ENCODE data around the gene AKT3. TPM values are rescaled to one million over a fixed set of nuclear protein-coding genes. Genes with fewer than 3 reads are reported as not detected.
A peak's percentile ranks its signal among the peaks of the same experiment; 100 is the strongest.

AKT3 gene
- total RNA-seq, 4 donors from 2014 or later: 3.8 to 31.7 (median 8.6) TPM

DNA sequence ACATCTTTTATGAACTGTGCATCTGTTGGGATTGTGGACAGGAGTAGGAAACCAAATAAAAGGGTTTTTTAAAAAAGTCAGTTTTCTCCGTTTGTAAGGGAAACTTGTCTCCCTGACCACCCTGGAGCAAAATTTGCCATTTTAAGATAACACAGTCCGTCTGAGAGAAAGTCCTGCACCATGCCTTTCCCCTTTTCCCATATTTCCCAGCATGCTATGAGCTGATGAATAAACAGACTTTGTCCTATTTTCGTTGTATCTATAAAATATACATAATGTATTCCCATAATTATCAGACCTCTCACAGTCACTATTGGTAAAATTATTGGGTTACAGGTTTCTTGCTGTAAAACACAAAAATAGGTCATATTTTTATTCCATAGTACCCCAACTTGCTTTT is 1.7 kb upstream of the AKT3 start:
- no peak overlapping the region for H3K27ac ChIP-seq
- no peaks in the 10 kb centered on the region for H3K36me3 ChIP-seq
- H3K4me1 ChIP-seq: peaks cover 24% of the 10 kb centered on the region
- TF ChIP-seq POLR2AphosphoS5 (IDR thresholded peaks at IDR 0.05) (no peak), POLR2A (IDR thresholded peaks at IDR 0.05) (no peak), EP300 (IDR thresholded peaks at IDR 0.05) (no peak)
- TF ChIP-seq, protein P1, sequence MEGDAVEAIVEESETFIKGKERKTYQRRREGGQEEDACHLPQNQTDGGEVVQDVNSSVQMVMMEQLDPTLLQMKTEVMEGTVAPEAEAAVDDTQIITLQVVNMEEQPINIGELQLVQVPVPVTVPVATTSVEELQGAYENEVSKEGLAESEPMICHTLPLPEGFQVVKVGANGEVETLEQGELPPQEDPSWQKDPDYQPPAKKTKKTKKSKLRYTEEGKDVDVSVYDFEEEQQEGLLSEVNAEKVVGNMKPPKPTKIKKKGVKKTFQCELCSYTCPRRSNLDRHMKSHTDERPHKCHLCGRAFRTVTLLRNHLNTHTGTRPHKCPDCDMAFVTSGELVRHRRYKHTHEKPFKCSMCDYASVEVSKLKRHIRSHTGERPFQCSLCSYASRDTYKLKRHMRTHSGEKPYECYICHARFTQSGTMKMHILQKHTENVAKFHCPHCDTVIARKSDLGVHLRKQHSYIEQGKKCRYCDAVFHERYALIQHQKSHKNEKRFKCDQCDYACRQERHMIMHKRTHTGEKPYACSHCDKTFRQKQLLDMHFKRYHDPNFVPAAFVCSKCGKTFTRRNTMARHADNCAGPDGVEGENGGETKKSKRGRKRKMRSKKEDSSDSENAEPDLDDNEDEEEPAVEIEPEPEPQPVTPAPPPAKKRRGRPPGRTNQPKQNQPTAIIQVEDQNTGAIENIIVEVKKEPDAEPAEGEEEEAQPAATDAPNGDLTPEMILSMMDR (IDR thresholded peaks at IDR 0.05): no peak
- H3K4me3 ChIP-seq: no peak overlapping the region
- WGBS: 30% methylated on average over 3 of the region's 3 CpGs
- H3K27me3 ChIP-seq: peaks cover 25% of the 10 kb centered on the region
- DNase-seq (ENCODE audit: low spot score in 2 of 2): no peak
- H3K9me3 ChIP-seq: no peaks in the 10 kb centered on the region

DNA sequence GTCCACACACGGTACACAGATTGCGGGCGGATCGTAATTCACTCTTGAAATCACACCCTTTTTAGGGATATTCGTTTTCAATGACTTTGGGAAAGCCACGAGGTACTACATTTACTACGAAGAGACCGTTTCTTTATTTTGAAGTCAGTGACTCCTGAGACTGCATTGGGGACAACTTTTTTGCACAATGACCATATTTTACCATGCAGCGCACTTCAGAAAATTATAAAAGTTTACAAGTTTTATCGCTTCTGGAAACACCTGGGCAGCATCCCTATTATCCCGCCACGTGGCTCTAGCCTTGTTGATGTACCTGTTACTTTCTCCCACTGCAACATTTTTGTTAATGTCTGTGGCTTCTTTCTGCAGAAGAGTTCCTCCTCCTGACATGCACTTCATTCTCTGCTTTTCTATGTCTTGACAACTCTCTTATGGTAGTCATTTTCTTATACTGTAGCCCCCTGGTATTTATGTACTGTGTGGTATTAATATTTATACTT is 1.3 kb upstream of the AKT3 start:
- 6% methylated on average over 12 of the region's 12 CpGs for WGBS
- TF ChIP-seq POLR2AphosphoS5 (IDR thresholded peaks at IDR 0.05): no peak
- no peak for TF ChIP-seq EP300 (IDR thresholded peaks at IDR 0.05)
- TF ChIP-seq, protein P1 (IDR thresholded peaks at IDR 0.05): no peak
- no peak for TF ChIP-seq POLR2A (IDR thresholded peaks at IDR 0.05)
- Histone ChIP-seq H3K27ac (peak overlapping the region; percentile 98), H3K4me1 (peaks cover 24% of the 10 kb centered on the region), H3K36me3 (no peaks in the 10 kb centered on the region), H3K4me3 (peak overlapping the region; percentile 92), H3K27me3 (peaks cover 23% of the 10 kb centered on the region), H3K9me3 (no peaks in the 10 kb centered on the region)
- no peak for DNase-seq (ENCODE audit: low spot score in 2 of 2)

DNA sequence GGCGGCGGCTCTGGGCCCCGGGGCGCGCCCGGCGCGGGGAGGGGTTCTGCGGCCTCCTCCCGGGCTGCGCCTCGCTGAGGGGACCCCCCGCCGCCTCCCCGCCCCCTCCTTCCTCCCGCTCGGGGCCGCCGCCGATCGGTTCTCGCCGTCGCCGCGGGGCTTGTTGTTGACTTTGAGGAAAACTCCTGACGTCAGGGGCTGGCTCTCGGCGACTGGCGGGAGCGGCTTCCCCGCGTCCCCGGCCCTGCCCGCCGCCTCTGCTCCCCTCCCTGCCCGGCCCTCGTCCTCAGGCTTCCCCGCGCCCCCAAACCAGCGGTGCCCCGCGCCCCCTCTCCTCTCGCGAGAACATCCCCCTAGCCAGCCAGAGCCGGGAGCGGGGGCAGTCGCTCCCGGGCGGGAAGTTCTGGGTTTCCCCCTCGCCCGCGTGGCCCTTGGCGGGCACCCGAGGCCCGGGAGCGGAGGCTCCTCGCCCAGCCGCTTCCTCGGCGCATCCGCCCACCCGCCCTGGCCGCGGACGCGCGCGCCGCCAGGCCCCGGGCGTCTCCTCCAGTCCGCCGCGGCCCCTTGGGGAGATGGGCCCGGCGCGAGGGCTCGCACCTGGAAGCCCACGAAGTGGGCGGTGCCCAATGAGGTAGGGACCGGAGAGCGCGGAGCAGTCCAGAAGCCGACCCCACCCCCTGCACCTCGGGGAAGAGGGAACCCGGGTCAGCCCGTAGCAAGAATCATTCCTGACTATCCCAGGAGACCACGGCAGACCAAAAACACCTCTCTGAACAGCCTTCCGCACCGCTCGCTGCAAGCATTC is 611 bp upstream of the AKT3 start:
- peaks cover 24% of the 10 kb centered on the region for H3K4me1 ChIP-seq
- DNase-seq (ENCODE audit: low spot score in 2 of 2): peak; percentile 86 to 90
- TF ChIP-seq EP300 (IDR thresholded peaks at IDR 0.05) (no peak), POLR2A (IDR thresholded peaks at IDR 0.05) (peak in 1 of 2 donors; percentile 23), POLR2AphosphoS5 (IDR thresholded peaks at IDR 0.05) (no peak)
- TF ChIP-seq, protein P1 (IDR thresholded peaks at IDR 0.05): no peak
- WGBS: 2% methylated on average over 14 of the region's 92 CpGs
- no peaks in the 10 kb centered on the region for H3K36me3 ChIP-seq
- H3K27ac ChIP-seq: peak overlapping the region; percentile 98
- H3K27me3 ChIP-seq: peaks cover 20% of the 10 kb centered on the region
- peak overlapping the region; percentile 92 for H3K4me3 ChIP-seq
- no peaks in the 10 kb centered on the region for H3K9me3 ChIP-seq

DNA sequence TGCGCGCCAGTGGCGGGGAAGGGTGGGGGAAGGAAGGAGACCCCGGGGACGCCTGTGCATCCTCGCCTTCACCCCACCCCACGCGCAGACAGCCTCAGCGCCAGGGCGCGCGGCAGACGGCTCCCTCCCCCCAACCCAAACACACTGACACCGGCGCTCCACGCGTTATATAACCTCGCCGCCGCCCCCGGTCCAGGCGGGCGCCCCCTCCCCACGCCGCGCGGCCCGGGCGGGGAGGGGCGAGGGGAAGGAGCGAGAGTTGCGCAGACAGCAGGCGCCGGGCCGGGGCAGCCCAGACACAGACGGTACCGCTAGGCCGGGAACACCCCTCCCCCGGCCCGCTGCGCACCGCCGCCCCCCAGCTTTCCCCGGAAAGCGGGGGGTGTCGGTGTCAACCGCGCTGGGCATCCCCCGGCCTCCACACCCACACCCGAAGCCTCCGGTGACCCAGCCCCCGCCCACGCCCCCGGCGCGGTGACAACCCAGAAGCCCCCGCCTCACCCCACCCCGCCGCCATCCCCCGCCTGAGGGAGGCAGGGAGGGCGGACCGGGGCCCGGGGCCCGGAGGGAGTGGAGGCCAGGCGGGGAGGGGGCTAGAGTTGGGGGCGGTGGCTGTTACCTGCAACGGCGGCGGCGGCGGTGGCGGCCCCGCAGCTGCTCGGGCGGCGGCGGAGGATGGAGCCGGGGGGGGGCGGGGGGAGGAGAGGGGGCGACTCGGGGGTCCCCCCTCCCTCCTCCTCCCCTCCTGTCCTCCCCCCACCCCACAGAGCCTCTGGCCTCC is 432 bp downstream of the AKT3 start:
- under 1% methylated on average over 19 of the region's 81 CpGs for WGBS
- H3K4me3 ChIP-seq: peak overlapping the region; percentile 92

More for the DNA sequence above, 432 bp downstream of the AKT3 start:
- peaks cover 20% of the 10 kb centered on the region for H3K27me3 ChIP-seq
- H3K9me3 ChIP-seq: no peaks in the 10 kb centered on the region
- peaks cover 24% of the 10 kb centered on the region for H3K4me1 ChIP-seq
- peak in 1 of 2 donors; percentile 78 for DNase-seq (ENCODE audit: low spot score in 2 of 2)
- peak overlapping the region; percentile 98 for H3K27ac ChIP-seq
- TF ChIP-seq EP300 (IDR thresholded peaks at IDR 0.05): no peak
- TF ChIP-seq POLR2A (IDR thresholded peaks at IDR 0.05): no peak
- TF ChIP-seq POLR2AphosphoS5 (IDR thresholded peaks at IDR 0.05): no peak
- TF ChIP-seq, protein P1 (IDR thresholded peaks at IDR 0.05): no peak
- no peaks in the 10 kb centered on the region for H3K36me3 ChIP-seq

Measured in suprapubic skin (tissue), 4 donors.